Measurements from ENCODE around the gene CCNJ.

- TF ChIP-seq CTCF (IDR thresholded peaks at IDR 0.05) (no peak), POLR2A (IDR thresholded peaks at IDR 0.05) (no peak)
These were observed 29.4 kb upstream of the CCNJ start for GRCh38 chr10:96013956-96014355.

Data from body of pancreas (tissue), 4 donors.